Nephron (organoid): Measurements from ENCODE around the gene FAM193A.
"Not testable (repeated sequence)": the region's sequence is repeated elsewhere in the genome, so short reads cannot be mapped to it uniquely, and the experiment has no call there.

Source experiments
- H3K27ac Mint-ChIP-seq, 3 experiments: 2 replicates each; pipeline ENCODE4 v1.8.0; 2020; ENCODE audit warnings: mixed read lengths in 3 of 3, mild to moderate bottlenecking in 2 of 3, moderate library complexity in 1 of 3
- H3K27me3 Mint-ChIP-seq: 2 replicates; pipeline ENCODE4 v1.8.0; 2021; ENCODE audit warnings: low read depth, mild to moderate bottlenecking, moderate library complexity, mixed read lengths
- H3K36me3 Mint-ChIP-seq: 2 replicates; pipeline ENCODE4 v1.8.0; 2020; ENCODE audit warnings: low read depth, mixed read lengths
- H3K4me1 Mint-ChIP-seq: 2 replicates; pipeline ENCODE4 v1.8.0; 2020; ENCODE audit warnings: mixed read lengths
- H3K4me3 Mint-ChIP-seq, 3 experiments: 2 replicates each; pipeline ENCODE4 v1.8.0; 2020; ENCODE audit warnings: mild to moderate bottlenecking in 3 of 3, mixed read lengths in 3 of 3, moderate library complexity in 2 of 3
- H3K9me3 Mint-ChIP-seq: 2 replicates; pipeline ENCODE4 v1.8.0; 2020; ENCODE audit warnings: mixed read lengths
- CTCF ChIP-seq, 3 experiments: fragments of 200-600 bp; sonication (generic); IDR thresholded peaks; one replicate each; pipeline ENCODE4 v1.5.0; 2021; ENCODE audit warnings: antibody characterized with exemption in 3 of 3; ENCODE audit not compliant: unreplicated experiment in 3 of 3

FAM193A gene

GRCh38 chr4:2586502-2586901 is 50.1 kb downstream of the FAM193A start:
- Mint-ChIP-seq H3K36me3 (peaks cover 14% of the 10 kb centered on the region), H3K4me1 (peaks cover 50% of the 10 kb centered on the region), H3K9me3 (peaks cover 3% of the 10 kb centered on the region), H3K4me3 (no peak overlapping the region), H3K27me3 (no peaks in the 10 kb centered on the region), H3K27ac (no peak overlapping the region)
- no peak for TF ChIP-seq CTCF (IDR thresholded peaks at IDR 0.05; ENCODE audit: unreplicated experiment in 3 of 3)

DNA sequence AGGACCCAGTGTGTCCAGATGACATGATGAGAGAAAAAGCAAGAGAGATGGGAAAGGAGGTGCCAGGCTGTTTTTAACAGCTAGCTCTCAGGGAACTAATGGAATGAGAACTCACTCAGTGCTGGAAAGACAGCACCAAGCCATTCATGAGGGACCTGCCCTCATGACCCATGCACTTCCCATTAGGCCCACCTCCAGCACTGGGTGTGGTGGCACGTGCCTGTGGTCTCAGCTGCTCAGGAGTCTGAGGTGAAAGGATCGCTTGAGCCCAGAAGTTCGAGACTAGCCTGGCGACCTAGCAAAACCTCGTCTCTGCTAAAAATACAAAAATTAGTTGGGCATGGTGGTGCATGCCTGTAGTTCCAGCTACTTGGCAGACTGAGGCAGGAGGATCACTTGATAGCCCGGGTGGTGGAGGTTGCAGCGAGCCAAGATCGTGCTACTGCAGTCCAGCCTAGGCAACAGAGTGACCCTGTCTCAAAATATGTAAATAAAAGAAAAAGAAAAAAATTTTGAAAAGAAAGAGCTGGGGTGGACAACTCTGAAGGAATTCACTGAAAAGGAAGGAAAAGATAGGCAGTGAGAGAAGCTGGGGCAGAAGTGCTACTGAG is 50.9 kb downstream of the FAM193A start:
- H3K27me3 Mint-ChIP-seq = no peaks in the 10 kb centered on the region
- peaks cover 8% of the 10 kb centered on the region for H3K36me3 Mint-ChIP-seq
- no peak overlapping the region for H3K4me3 Mint-ChIP-seq
- H3K27ac Mint-ChIP-seq = no peak overlapping the region
- H3K4me1 Mint-ChIP-seq = peaks cover 48% of the 10 kb centered on the region
- TF ChIP-seq CTCF (IDR thresholded peaks at IDR 0.05; ENCODE audit: unreplicated experiment in 3 of 3) = no peak
- peaks cover 3% of the 10 kb centered on the region for H3K9me3 Mint-ChIP-seq

DNA sequence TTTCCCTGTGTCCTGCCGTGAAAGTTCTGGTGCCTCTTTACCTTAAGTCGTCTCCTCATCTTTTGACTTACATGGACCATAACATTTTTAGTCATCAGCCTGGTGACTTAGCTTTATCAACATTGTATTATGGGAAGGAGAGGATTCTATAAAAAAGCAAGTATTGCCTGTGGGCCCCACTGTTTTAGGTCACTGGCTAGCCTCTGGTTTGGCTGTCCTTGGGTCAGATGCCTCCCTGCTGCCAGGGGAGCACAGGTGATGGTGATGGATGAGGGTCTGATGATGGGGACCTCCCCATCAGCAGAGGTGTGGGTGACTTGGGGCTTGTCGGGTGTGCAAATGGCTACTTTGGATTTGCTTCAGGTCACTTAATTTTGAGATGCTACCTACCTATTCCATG is 51.8 kb downstream of the FAM193A start:
- Mint-ChIP-seq H3K4me3 (no peak overlapping the region), H3K27ac (no peak overlapping the region), H3K27me3 (no peaks in the 10 kb centered on the region), H3K36me3 (peaks cover 4% of the 10 kb centered on the region), H3K4me1 (peaks cover 48% of the 10 kb centered on the region), H3K9me3 (no peaks in the 10 kb centered on the region)
- no peak for TF ChIP-seq CTCF (IDR thresholded peaks at IDR 0.05; ENCODE audit: unreplicated experiment in 3 of 3)

GRCh38 chr4:2591189-2591588 is 54.7 kb downstream of the FAM193A start:
- Mint-ChIP-seq H3K4me3 (no peak overlapping the region), H3K27ac (peak overlapping the region; percentile 12 to 57 (median 15)), H3K4me1 (peaks cover 63% of the 10 kb centered on the region), H3K36me3 (no peaks in the 10 kb centered on the region), H3K9me3 (no peaks in the 10 kb centered on the region), H3K27me3 (no peaks in the 10 kb centered on the region)
- TF ChIP-seq CTCF (IDR thresholded peaks at IDR 0.05; ENCODE audit: unreplicated experiment in 3 of 3) = no peak

GRCh38 chr4:2592014-2592413 is 55.6 kb downstream of the FAM193A start:
- H3K4me3 Mint-ChIP-seq, H3K9me3 Mint-ChIP-seq, H3K27me3 Mint-ChIP-seq, H3K36me3 Mint-ChIP-seq: not testable (repeated sequence)
- peak overlapping the region in 1 of 3 experiments; percentile 34 for H3K27ac Mint-ChIP-seq
- H3K4me1 Mint-ChIP-seq = peaks cover 65% of the 10 kb centered on the region

- no peaks in the 10 kb centered on the region for H3K9me3 Mint-ChIP-seq
- H3K27ac Mint-ChIP-seq = peak overlapping the region; percentile 22 to 34 (median 34)
- peaks cover 67% of the 10 kb centered on the region for H3K4me1 Mint-ChIP-seq
- peaks cover 9% of the 10 kb centered on the region for H3K36me3 Mint-ChIP-seq
- TF ChIP-seq CTCF (IDR thresholded peaks at IDR 0.05; ENCODE audit: unreplicated experiment in 3 of 3) = no peak
- no peaks in the 10 kb centered on the region for H3K27me3 Mint-ChIP-seq
- no peak overlapping the region for H3K4me3 Mint-ChIP-seq
Observed at GRCh38 chr4:2592572-2592971, 56.1 kb downstream of the FAM193A start.
